ENCODE data around the gene NDUFAF2.

NDUFAF2 gene

GRCh38 chr5:61120534-61120933 lies 175.5 kb downstream of the NDUFAF2 start:
- no peak for DNase-seq (ENCODE audit: low spot score)

- no peak for DNase-seq (ENCODE audit: low spot score)
These were observed 178.1 kb downstream of the NDUFAF2 start for GRCh38 chr5:61123145-61123544.

GRCh38 chr5:61130289-61130688 lies 185.3 kb downstream of the NDUFAF2 start:
- DNase-seq (ENCODE audit: low spot score) = peak; percentile 1

GRCh38 chr5:61132559-61132958 lies 187.6 kb downstream of the NDUFAF2 start:
- no peak for DNase-seq (ENCODE audit: low spot score)

GRCh38 chr5:61137835-61138234 lies 192.8 kb downstream of the NDUFAF2 start:
- no peak for DNase-seq (ENCODE audit: low spot score)

GRCh38 chr5:61139094-61139873 lies 194.3 kb downstream of the NDUFAF2 start:
- DNase-seq (ENCODE audit: low spot score) = no peak

- DNase-seq (ENCODE audit: low spot score) = no peak
These were observed 194.9 kb downstream of the NDUFAF2 start for GRCh38 chr5:61139931-61140330.

- DNase-seq (ENCODE audit: low spot score) = no peak
These were observed 196.8 kb downstream of the NDUFAF2 start for GRCh38 chr5:61141801-61142200.

GRCh38 chr5:61142391-61142790 lies 197.4 kb downstream of the NDUFAF2 start:
- no peak for DNase-seq (ENCODE audit: low spot score)

GRCh38 chr5:61142811-61143210 lies 197.8 kb downstream of the NDUFAF2 start:
- no peak for DNase-seq (ENCODE audit: low spot score)

GRCh38 chr5:61148515-61148914 lies 203.5 kb downstream of the NDUFAF2 start:
- DNase-seq (ENCODE audit: low spot score) = no peak

GRCh38 chr5:61151893-61152292 lies 206.9 kb downstream of the NDUFAF2 start:
- DNase-seq (ENCODE audit: low spot score) = no peak

GRCh38 chr5:61159070-61159469 lies 214.1 kb downstream of the NDUFAF2 start:
- DNase-seq (ENCODE audit: low spot score) = no peak

GRCh38 chr5:61159836-61160235 lies 214.8 kb downstream of the NDUFAF2 start:
- DNase-seq (ENCODE audit: low spot score) = no peak

GRCh38 chr5:61160497-61160896 lies 215.5 kb downstream of the NDUFAF2 start:
- no peak for DNase-seq (ENCODE audit: low spot score)

GRCh38 chr5:61162010-61162831 lies 217.2 kb downstream of the NDUFAF2 start, which contains the start of gene SMIM15:
SMIM15 (minus strand) TSS chr5:61162468; CDS start chr5:61160171, 2,297 bp downstream.
- peak; percentile 81 for DNase-seq (ENCODE audit: low spot score)

- peak; percentile 26 for DNase-seq (ENCODE audit: low spot score)
These were observed 218.0 kb downstream of the NDUFAF2 start for GRCh38 chr5:61162832-61163567.

GRCh38 chr5:61163905-61164304 lies 218.9 kb downstream of the NDUFAF2 start:
- DNase-seq (ENCODE audit: low spot score) = no peak

GRCh38 chr5:61167382-61167781 lies 222.4 kb downstream of the NDUFAF2 start:
- peak; percentile 53 for DNase-seq (ENCODE audit: low spot score)

GRCh38 chr5:61168951-61169350 lies 223.9 kb downstream of the NDUFAF2 start:
- DNase-seq (ENCODE audit: low spot score) = no peak

- DNase-seq (ENCODE audit: low spot score) = no peak
These were observed 226.5 kb downstream of the NDUFAF2 start for GRCh38 chr5:61171479-61171878.

- DNase-seq (ENCODE audit: low spot score) = no peak
These were observed 231.6 kb downstream of the NDUFAF2 start for GRCh38 chr5:61176631-61177030.
